ENCODE results near the gene PRKG1. TPM values are rescaled to one million over a fixed set of nuclear protein-coding genes. Genes with fewer than 3 reads are reported as not detected.

The PRKG1 gene
- total and polyA plus RNA-seq, 2 of the 8 experiments (the other 6 are each of a cell fraction or from before 2014, with no cell fraction given) = 4.2 to 15.2 TPM

DNA sequence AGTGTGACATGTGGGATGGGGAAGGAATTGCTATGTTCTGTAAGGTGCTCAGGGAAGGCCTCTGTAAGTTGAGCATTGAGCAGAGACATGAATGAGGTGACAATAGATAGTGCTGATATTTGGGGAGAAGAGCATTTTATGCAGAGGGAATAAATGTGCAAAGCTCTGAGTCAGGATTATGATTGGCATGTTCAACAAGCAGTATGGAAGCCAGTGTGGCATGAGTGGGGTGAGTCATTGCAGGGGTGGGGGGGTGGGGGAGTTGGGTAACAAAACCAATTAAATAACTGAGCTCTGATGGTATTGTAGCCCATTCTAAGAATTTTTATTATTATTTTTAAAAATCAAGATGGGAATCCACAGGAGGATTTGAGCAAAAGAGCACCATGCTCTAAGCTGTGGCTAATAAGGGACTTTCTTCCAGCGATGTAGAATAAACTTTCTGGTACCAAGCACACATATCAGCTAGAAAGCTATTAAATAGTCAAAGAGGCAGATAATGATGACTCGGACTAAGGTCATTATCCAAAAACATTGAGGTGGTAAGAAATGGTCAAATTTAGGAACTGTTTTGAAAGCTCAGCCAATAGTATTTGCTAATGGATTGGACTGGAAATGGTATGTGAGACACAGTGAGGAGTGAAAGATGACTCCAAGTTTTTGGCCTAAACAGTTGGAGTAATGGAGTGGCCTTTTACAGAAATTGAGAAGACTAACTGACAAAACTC is 96.4 kb downstream of the PRKG1 start:
- Histone ChIP-seq H2BK5ac (ENCODE audit: low read depth, low read length) (no peak overlapping the region), H2AFZ (ENCODE audit: low read length) (no peak overlapping the region), H2AK5ac (ENCODE audit: low read depth, low read length) (no peak overlapping the region), H3K27me3 (replicated peaks in 1 of 4; ENCODE audit: control insufficient read depth in 3 of 4, extremely low read depth in 1 of 4, insufficient read depth in 3 of 4, low read length in 3 of 4) (no peaks in the 10 kb centered on the region), H4K20me1 (replicated peaks in 1 of 2; ENCODE audit: control insufficient read depth in 1 of 2, insufficient read depth in 2 of 2, low read length in 2 of 2) (no peaks in the 10 kb centered on the region), H4K8ac (ENCODE audit: extremely low read depth, insufficient read depth, low read length) (no peak overlapping the region), H3K36me3 (ENCODE audit: control insufficient read depth in 2 of 4, insufficient read depth in 4 of 4, low read length in 3 of 4) (no peaks in the 10 kb centered on the region), H3K79me2 (ENCODE audit: control insufficient read depth in 1 of 2, insufficient read depth in 2 of 2, low read length in 2 of 2) (no peaks in the 10 kb centered on the region), H2BK15ac (ENCODE audit: low read length) (no peak overlapping the region), H3K27ac (ENCODE audit: low read depth, low read length) (no peak overlapping the region), H3K9ac (replicated peaks in 1 of 4; ENCODE audit: extremely low read depth in 1 of 4, low read depth in 3 of 4, low read length in 3 of 4) (no peak overlapping the region), H3K14ac (ENCODE audit: insufficient read length) (no peak overlapping the region), H3K56ac (replicated peaks; ENCODE audit: insufficient read length, low read depth, low read length) (no peak overlapping the region), H4K91ac (replicated peaks; ENCODE audit: insufficient read length, low read length) (no peak overlapping the region), H2BK12ac (ENCODE audit: low read depth, low read length) (no peak overlapping the region), H3K4me3 (ENCODE audit: extremely low read depth in 1 of 4, insufficient read depth in 2 of 4, low read depth in 3 of 4, low read length in 4 of 4) (no peak overlapping the region), H3K9me3 (ENCODE audit: insufficient read depth in 2 of 2, low read depth in 1 of 2, low read length in 1 of 2) (no peaks in the 10 kb centered on the region), H2BK20ac (ENCODE audit: low read length) (no peak overlapping the region), H3K79me1 (ENCODE audit: low read depth, low read length) (no peaks in the 10 kb centered on the region), H3K23ac (ENCODE audit: insufficient read length) (no peak overlapping the region), H3K23me2 (ENCODE audit: low read depth, low read length) (no peaks in the 10 kb centered on the region; the same call in 1 of the 2 replicates), H4K5ac (ENCODE audit: insufficient read length, low read depth, low read length) (no peak overlapping the region), H3K4me2 (ENCODE audit: insufficient read depth in 1 of 2, low read depth in 2 of 2, low read length in 2 of 2) (no peak overlapping the region), H3K4ac (replicated peaks; ENCODE audit: insufficient read length, low read depth, low read length) (no peak overlapping the region), H3K18ac (ENCODE audit: extremely low read depth, low read length) (no peak overlapping the region), H2BK120ac (replicated peaks; ENCODE audit: low read depth, low read length) (no peak overlapping the region), H3K4me1 (replicated peaks in 1 of 4; ENCODE audit: control insufficient read depth in 3 of 4, insufficient read depth in 4 of 4, low read length in 3 of 4) (peaks cover 0 to 2% (median 0%) of the 10 kb centered on the region in 4 experiments; a peak in 1 of 7 replicates)
- POLR2A ChIA-PET (ENCODE audit: partially characterized antibody) = no interaction called here
- WGBS, 2 experiments (ENCODE audit: extremely low coverage in 1 of 2, insufficient coverage in 1 of 2, insufficient read length in 1 of 2, insufficient replicate concordance in 2 of 2, low coverage in 1 of 2, low lambda C conversion rate in 2 of 2, missing lambda C conversion rate in 1 of 2) = 98% methylated on average over 2 of the region's 2 CpGs; no CpG with 5 or more reads in 1 of the 2 experiments
- FAIRE-seq = no peak
- no peak for DNase-seq (ENCODE audit: low read depth in 1 of 2, low spot score in 2 of 2)
- CTCF ChIA-PET (ENCODE audit: partially characterized antibody) = interaction anchor here (0.6 to 1.4 kb wide), 4 partner anchors 8 to 88 kb away, joined by 3 to 4 read pairs (median 3); no protein-coding TSS in a partner anchor
- TF ChIP-seq GABPA (IDR thresholded peaks at IDR 0.05; ENCODE audit: borderline replicate concordance, insufficient read depth, low read length) = no peak
- no peak for TF ChIP-seq HDAC2 (IDR thresholded peaks at IDR 0.05; ENCODE audit: borderline replicate concordance in 1 of 2, low read depth in 2 of 2, low read length in 2 of 2)
- no peak for TF ChIP-seq BACH1 (IDR thresholded peaks at IDR 0.05; ENCODE audit: low read length)
- no peak for TF ChIP-seq CREB1 (IDR thresholded peaks at IDR 0.05)
- TF ChIP-seq TAF1 (IDR thresholded peaks at IDR 0.05; ENCODE audit: low read depth, low read length) = no peak
- TF ChIP-seq, protein P1, sequence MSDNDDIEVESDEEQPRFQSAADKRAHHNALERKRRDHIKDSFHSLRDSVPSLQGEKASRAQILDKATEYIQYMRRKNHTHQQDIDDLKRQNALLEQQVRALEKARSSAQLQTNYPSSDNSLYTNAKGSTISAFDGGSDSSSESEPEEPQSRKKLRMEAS (IDR thresholded peaks at IDR 0.05) = no peak
- no peak for TF ChIP-seq SUZ12 (IDR thresholded peaks at IDR 0.05; ENCODE audit: low read length)

Measured in H1 (cell line).